Stimulated activated CD4-positive, alpha-beta T cell treated with anti-CD3 and anti-CD28 coated beads, TNF-alpha, amount 100 ng/mL, for 24 hours (primary cell): ENCODE results near the gene SETDB2.

Experiments
- DNase-seq, 3 experiments: peaks; one replicate each; pipeline ENCODE4 v3.0.0-alpha.2; 2020; ENCODE audit warnings: low read depth in 3 of 3

The SETDB2 gene

DNA sequence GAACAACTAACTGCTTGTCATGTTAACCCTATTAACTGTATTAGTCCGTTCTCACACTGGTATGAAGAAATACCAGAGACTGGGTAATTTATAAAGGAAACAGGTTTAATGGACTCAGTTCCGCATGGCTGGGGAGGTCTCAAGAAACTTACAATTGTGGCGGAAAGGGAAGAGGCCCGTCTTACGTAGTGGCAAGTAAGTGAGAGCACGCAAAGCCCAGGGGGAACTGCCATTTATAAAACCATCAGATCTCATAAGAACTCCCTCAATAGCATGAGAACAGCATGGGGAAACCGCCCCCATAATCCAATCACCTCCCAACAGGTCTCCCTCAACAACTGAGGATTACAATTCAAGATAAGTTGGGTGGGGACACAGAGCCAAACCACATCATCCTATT lies 86.4 kb downstream of the SETDB2 start:
- no peak for DNase-seq

DNA sequence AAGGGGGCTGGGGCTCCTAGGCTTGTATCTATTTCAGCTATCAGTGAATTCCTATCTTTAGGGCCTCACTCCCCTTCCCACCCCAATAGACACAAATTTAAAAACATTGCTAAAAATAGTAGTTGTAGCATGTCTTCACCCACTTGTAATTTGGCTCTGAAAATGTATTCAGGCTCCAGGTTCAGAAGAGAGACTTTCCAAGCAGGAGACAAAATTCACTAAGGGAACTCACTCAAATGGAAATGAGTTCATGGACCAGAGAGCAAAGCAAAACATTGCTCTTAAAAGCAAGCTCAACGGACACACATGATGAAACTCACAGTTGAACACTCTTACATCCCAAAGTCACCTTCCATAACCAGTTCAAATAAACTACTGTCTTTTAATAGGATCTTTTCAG lies 88.5 kb downstream of the SETDB2 start:
- DNase-seq: no peak

GRCh38 chr13:49533011-49533410 lies 88.9 kb downstream of the SETDB2 start:
- no peak for DNase-seq

DNA sequence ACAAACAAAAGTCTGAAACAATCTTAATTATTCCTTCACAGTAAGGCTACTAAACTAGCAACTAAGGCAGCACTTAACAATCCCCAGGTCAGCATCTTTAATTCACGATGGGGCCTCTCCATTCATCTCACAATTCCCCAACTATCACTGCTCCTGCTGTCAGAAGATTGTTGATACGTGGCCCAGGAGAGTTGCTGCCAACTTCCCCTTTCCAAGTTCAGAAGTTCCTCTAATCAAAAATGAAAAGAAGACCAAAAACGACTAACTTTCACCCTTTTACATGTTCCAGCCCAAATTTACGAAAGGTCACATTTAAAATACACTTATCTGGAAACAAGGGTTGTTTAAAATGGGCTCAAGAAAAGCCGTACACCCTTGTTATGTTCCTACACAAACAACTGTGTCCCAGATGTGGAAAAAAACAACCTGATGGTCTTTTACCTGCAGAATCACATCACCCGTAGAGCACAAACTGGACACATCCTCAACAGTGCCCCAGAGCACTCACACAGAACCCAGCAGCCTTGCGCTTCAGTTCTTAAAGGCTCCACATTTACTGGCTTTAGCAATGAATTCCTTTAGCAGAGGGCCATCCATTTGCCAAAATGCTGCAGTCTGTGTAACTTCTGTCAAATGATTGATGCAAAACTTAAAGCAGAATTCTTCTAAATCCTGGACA lies 89.7 kb downstream of the SETDB2 start:
- DNase-seq: no peak

DNA sequence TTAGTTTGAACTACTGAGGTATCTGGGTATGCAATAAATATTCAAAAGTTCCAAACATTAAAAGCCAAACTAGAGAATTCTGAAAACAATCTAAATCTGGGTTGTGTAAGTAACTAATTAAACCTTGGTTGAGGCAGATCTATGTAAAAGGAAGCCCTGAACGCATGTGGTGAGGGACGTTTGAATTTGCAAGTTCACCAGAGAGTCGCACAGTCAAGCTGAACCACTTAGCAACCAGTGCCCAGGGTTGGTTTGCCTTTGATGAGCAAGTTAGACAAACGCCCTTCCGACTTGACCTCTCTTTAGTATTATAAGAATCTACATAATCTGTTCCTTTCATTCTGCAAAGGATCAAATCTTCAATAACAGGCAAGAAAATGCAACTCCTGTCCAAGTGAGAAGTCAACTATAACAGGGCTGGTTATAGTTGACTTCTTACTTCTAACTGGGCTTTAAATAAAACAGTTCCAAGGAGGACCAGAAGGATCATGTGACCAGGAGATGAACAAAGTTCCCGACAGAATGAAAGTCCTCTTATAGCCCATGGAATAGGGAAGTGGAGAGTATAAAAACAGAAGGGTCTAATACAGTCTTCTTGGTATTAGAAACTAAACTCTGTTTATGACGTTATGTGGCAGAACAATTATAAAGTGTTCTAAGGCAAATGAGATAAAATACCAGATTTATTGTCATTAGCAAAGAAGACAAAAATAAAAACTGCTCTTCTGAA lies 92.2 kb downstream of the SETDB2 start:
- no peak for DNase-seq

- no peak for DNase-seq
Observed at GRCh38 chr13:49538404-49538803, 94.3 kb downstream of the SETDB2 start.

- no peak for DNase-seq
Observed at GRCh38 chr13:49539313-49539712, 95.2 kb downstream of the SETDB2 start.

DNA sequence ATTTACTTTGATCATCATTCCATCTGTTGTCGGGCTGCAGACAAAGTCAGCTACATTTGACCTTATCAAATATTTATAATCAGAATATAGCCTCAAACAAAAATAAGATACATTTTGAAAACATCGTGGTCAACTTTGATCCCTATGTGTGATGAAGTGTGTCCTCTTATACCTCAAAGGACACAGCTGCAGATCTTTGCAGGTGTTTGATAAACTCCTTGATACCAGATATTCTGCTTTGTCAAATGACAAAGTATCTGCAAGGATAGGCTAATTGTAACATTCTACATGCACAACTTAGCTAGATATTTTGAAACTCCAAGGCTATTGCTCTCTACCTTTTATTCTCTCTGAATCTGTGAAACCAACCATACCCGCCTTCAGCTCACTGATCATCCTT lies 95.7 kb downstream of the SETDB2 start:
- DNase-seq: no peak

DNA sequence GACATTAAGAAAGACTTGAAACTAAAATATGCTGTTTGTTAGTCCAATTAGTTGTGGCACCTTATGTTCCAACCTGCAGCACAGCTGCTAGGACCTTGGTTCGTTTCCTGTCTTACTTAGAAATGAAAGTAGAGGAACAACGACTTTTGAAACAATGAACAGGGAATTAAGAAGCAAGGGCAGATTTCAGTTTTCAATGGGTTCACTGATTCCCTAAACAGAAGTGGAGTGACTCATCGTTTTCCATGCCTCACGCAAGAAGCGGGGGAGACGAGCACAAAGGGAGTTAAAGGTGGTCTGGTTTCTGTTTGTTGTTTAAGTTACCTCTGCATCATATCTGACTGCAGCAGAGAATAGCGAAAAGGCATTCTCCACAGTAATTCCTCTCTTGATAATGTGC lies 96.5 kb downstream of the SETDB2 start:
- DNase-seq: peak in 1 of 3 experiments; percentile 6

DNA sequence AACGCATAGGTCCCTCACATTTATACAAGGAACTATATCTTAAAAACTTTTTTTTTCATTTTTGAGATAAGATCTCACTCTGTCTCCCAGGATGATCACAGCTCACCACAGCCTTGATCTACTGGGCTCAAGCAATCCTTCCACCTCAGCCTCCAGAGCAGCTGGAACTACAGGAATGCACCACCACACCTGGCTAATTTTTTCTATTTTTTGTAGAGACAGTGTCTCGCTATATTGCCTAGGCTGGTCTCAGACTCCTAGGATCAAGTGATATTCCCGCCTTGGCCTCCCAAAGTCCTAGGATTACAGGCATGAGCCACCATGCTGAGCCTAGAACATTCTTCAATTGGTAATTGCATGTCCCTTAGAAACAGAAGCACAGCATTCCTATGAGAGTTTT lies 99.6 kb downstream of the SETDB2 start:
- no peak for DNase-seq
